Spleen (tissue), 11 donors: ENCODE data around the gene SHANK3. TPM values are rescaled to one million over a fixed set of nuclear protein-coding genes. Genes with fewer than 3 reads are reported as not detected.
A peak's percentile ranks its signal among the peaks of the same experiment; 100 is the strongest.

Experiments
- DNase-seq: peaks from one replicate; pipeline ENCODE4 v3.0.0-alpha.2; 2020
- H3K27ac ChIP-seq, 8 donors: fragments of 200-600 bp; sonication (generic) in 7 of 8; 1 replicate in 4 of 8; 2 replicates in 4 of 8; pipeline versions ENCODE4 v1.5.0 to v1.8.0; 2016 to 2021; ENCODE audit warnings: inconsistent platforms in 4 of 8, mild to moderate bottlenecking in 4 of 8, moderate library complexity in 1 of 8
- H3K27me3 ChIP-seq, 7 donors: fragments of 200-600 bp; sonication (generic) in 6 of 7; replicated peaks in 1 of 7; 1 replicate in 4 of 7; 2 replicates in 3 of 7; pipeline versions ENCODE4 v1.5.0 to v1.8.0; 2016 to 2021; ENCODE audit warnings: inconsistent platforms in 3 of 7, mild to moderate bottlenecking in 1 of 7
- H3K36me3 ChIP-seq, 6 donors: fragments of 200-600 bp; sonication (generic) in 5 of 6; 1 replicate in 4 of 6; 2 replicates in 2 of 6; pipeline versions ENCODE4 v1.5.0 to v1.8.0; 2016 to 2021; ENCODE audit warnings: inconsistent platforms in 2 of 6
- H3K4me1 ChIP-seq, 6 donors: fragments of 200-600 bp; sonication (generic) in 5 of 6; 1 replicate in 3 of 6; 2 replicates in 3 of 6; pipeline versions ENCODE4 v1.5.0 to v1.8.0; 2016 to 2021; ENCODE audit warnings: inconsistent platforms in 3 of 6
- H3K4me3 ChIP-seq, 8 donors: fragments of 200-600 bp; sonication (generic) in 7 of 8; 1 replicate in 4 of 8; 2 replicates in 4 of 8; pipeline versions ENCODE4 v1.5.0 to v1.8.0; 2016 to 2021; ENCODE audit warnings: inconsistent platforms in 4 of 8, mild to moderate bottlenecking in 4 of 8, moderate library complexity in 2 of 8
- H3K9me3 ChIP-seq, 8 donors: fragments of 200-600 bp; sonication (generic) in 7 of 8; 1 replicate in 4 of 8; 2 replicates in 4 of 8; pipeline versions ENCODE4 v1.5.0 to v1.8.0; 2016 to 2021; ENCODE audit warnings: inconsistent platforms in 4 of 8
- CTCF ChIP-seq, 11 experiments: fragments of 200-600 bp in 7 of 11; fragments of 450-650 bp in 4 of 11; sonication (generic) in 4 of 11; IDR thresholded peaks in 8 of 11; conservative IDR thresholded peaks in 3 of 11; 1 replicate in 7 of 11; 2 replicates in 4 of 11; pipeline versions ENCODE4 v1.4.0 to v1.8.0; 2016 to 2021; ENCODE audit warnings: antibody characterized with exemption in 11 of 11, inconsistent platforms in 4 of 11, mild to moderate bottlenecking in 1 of 11
- POLR2A ChIP-seq, 3 donors: fragments of 450-650 bp; IDR thresholded peaks; one replicate each; pipeline ENCODE4 v1.5.1; 2017; ENCODE audit warnings: antibody characterized with exemption in 3 of 3, mild to moderate bottlenecking in 1 of 3
- POLR2AphosphoS5 ChIP-seq, 3 donors: sonication (generic); formaldehyde crosslinking; IDR thresholded peaks; one replicate each; pipeline ENCODE4 v1.5.1; 2017; ENCODE audit warnings: antibody characterized with exemption in 3 of 3
- WGBS, 5 donors: extraction: QIAGEN DNeasy Blood & Tissue Kit in 3 of 5; methylation state at CpG; one replicate each; pipeline versions ENCODE4 v1.1.5 to v1.1.7; 2013 to 2018; 5-methylcytosine and 5-hydroxymethylcytosine counted together
- intact Hi-C: fragments of 100-400 bp; cut with DNase I; formaldehyde crosslinking; loops from one replicate; pipeline ENCODE4 v1.15.0; 2023; ENCODE audit warnings: low total_unique reads
- polyA plus RNA-seq, 3 donors: library from polyadenylated mRNA; stranded (reverse); fragments of 200-250 nt; gene quantifications; one replicate each; pipeline ENCODE4 v1.2.1, GENCODE V29; 2013
- total RNA-seq, 7 donors: library from RNA; depleted of rRNA in 3 of 7; stranded (reverse); fragments of >200 nt in 3 of 7; fragmentation: NEBNext Ultra II Directional in 4 of 7; extraction: Animal tissue kit (Norgen Biotek cat#: 25700) in 4 of 7; gene quantifications; one replicate each; pipeline versions ENCODE4 v1.1.0 to v1.2.1, GENCODE V29; 2016 to 2021
- donor health status: healthy with polysubstance abuse.
- donor health status: DM: no; HTN: no; CAD: no; lungs with moderate emphysema.
- donor health status: DM: no; HTN: no; CAD: no.
- donor health status: Bipolar disorder and iron deficiency.
- donor health status: healthy.
- donor health status: DM: no; HTN: no; CAD: no.
- donor health status: DM: yes; HTN: yes; CAD: no.

Gene SHANK3
- total and polyA plus RNA-seq, 10 donors, result 9.9 to 264 (median 86.3) TPM

GRCh38 chr22:50671641-50672040 lies 982 bp upstream of the SHANK3 start:
- 24 to 31% (median 25%) methylated on average over 6 to 11 of the region's 11 CpGs for WGBS, 5 donors
- peaks cover 0 to 13% (median 0%) of the 10 kb centered on the region in 6 donors for H3K36me3 ChIP-seq
- peaks cover 3 to 44% (median 18%) of the 10 kb centered on the region in 6 donors for H3K4me1 ChIP-seq
- no peak for TF ChIP-seq POLR2A (IDR thresholded peaks at IDR 0.05)
- TF ChIP-seq POLR2AphosphoS5 (IDR thresholded peaks at IDR 0.05), result no peak
- TF ChIP-seq CTCF (IDR thresholded peaks at IDR 0.05 in 8 of 11, conservative IDR thresholded peaks at IDR 0.05 in 3 of 11), result no peak
- H3K9me3 ChIP-seq, result no peaks in the 10 kb centered on the region
- H3K27ac ChIP-seq, result peak overlapping the region; percentile 52 to 93 (median 80)
- intact Hi-C loops, result no loop called here
- H3K4me3 ChIP-seq, result peak overlapping the region in 1 of 8 donors; percentile 77
- no peak for DNase-seq
- peaks cover 2 to 78% (median 33%) of the 10 kb centered on the region in 7 donors for H3K27me3 ChIP-seq

- intact Hi-C loops, result no loop called here
- peaks cover 3 to 44% (median 18%) of the 10 kb centered on the region in 6 donors for H3K4me1 ChIP-seq
- H3K9me3 ChIP-seq, result no peaks in the 10 kb centered on the region
- peaks cover 0 to 17% (median 0%) of the 10 kb centered on the region in 6 donors for H3K36me3 ChIP-seq
- peak overlapping the region; percentile 52 to 93 (median 80) for H3K27ac ChIP-seq
- 27 to 35% (median 32%) methylated on average over 4 to 8 of the region's 8 CpGs for WGBS, 5 donors
- no peak for TF ChIP-seq POLR2A (IDR thresholded peaks at IDR 0.05)
- TF ChIP-seq CTCF (IDR thresholded peaks at IDR 0.05 in 8 of 11, conservative IDR thresholded peaks at IDR 0.05 in 3 of 11), result no peak
- no peak for TF ChIP-seq POLR2AphosphoS5 (IDR thresholded peaks at IDR 0.05)
- H3K27me3 ChIP-seq, result peaks cover 2 to 80% (median 33%) of the 10 kb centered on the region in 7 donors
- DNase-seq, result no peak
- H3K4me3 ChIP-seq, result peak overlapping the region in 1 of 8 donors; percentile 77
Observed at GRCh38 chr22:50672041-50672440, 582 bp upstream of the SHANK3 start.

- Histone ChIP-seq H3K27me3 (peaks cover 2 to 74% (median 33%) of the 10 kb centered on the region in 7 donors), H3K9me3 (no peaks in the 10 kb centered on the region), H3K4me1 (peaks cover 3 to 47% (median 18%) of the 10 kb centered on the region in 6 donors), H3K36me3 (peaks cover 0 to 30% (median 0%) of the 10 kb centered on the region in 6 donors), H3K27ac (peak overlapping the region; percentile 48 to 93 (median 80)), H3K4me3 (peak overlapping the region; percentile 33 to 77 (median 56))
- DNase-seq, result no peak
- TF ChIP-seq POLR2AphosphoS5 (IDR thresholded peaks at IDR 0.05), result peak in 2 of 3 donors; percentile 30 to 44
- no peak for TF ChIP-seq CTCF (IDR thresholded peaks at IDR 0.05 in 8 of 11, conservative IDR thresholded peaks at IDR 0.05 in 3 of 11)
- WGBS, 5 donors, result 2 to 3% (median 3%) methylated on average over 40 to 69 of the region's 69 CpGs
- intact Hi-C loops, result no loop called here
Observed at GRCh38 chr22:50673231-50674129, 857 bp downstream of the SHANK3 start.

- WGBS, 5 donors, result 0 to 2% (median 1%) methylated on average over 6 to 37 of the region's 43 CpGs
- H3K36me3 ChIP-seq, result peaks cover 0 to 36% (median under 1%) of the 10 kb centered on the region in 6 donors
Observed at GRCh38 chr22:50674130-50674500, 1.5 kb downstream of the SHANK3 start.

More at GRCh38 chr22:50674130-50674500, 1.5 kb downstream of the SHANK3 start:
- Histone ChIP-seq H3K27ac (peak overlapping the region in 7 of 8 donors; percentile 48 to 93 (median 81)), H3K27me3 (peaks cover 2 to 68% (median 33%) of the 10 kb centered on the region in 7 donors), H3K9me3 (no peaks in the 10 kb centered on the region), H3K4me1 (peaks cover 3 to 54% (median 18%) of the 10 kb centered on the region in 6 donors), H3K4me3 (peak overlapping the region in 7 of 8 donors; percentile 49 to 77 (median 58))
- intact Hi-C loops, result no loop called here
- TF ChIP-seq POLR2AphosphoS5 (IDR thresholded peaks at IDR 0.05) (no peak), CTCF (IDR thresholded peaks at IDR 0.05 in 8 of 11, conservative IDR thresholded peaks at IDR 0.05 in 3 of 11) (no peak)
- no peak for DNase-seq
